Upper lobe of left lung (tissue), 4 donors: ENCODE results near the gene ZCCHC7.

Source experiments
- EP300 ChIP-seq, 4 donors: sonication (generic); formaldehyde crosslinking; IDR thresholded peaks; one replicate each; pipeline ENCODE4 v1.5.1; 2017; ENCODE audit warnings: antibody characterized with exemption in 4 of 4, control low read depth in 2 of 4
- POLR2A ChIP-seq, 4 donors: fragments of 450-650 bp; IDR thresholded peaks; one replicate each; pipeline ENCODE4 v1.5.1; 2016 to 2017; ENCODE audit warnings: antibody characterized with exemption in 4 of 4, mild to moderate bottlenecking in 2 of 4

DNA sequence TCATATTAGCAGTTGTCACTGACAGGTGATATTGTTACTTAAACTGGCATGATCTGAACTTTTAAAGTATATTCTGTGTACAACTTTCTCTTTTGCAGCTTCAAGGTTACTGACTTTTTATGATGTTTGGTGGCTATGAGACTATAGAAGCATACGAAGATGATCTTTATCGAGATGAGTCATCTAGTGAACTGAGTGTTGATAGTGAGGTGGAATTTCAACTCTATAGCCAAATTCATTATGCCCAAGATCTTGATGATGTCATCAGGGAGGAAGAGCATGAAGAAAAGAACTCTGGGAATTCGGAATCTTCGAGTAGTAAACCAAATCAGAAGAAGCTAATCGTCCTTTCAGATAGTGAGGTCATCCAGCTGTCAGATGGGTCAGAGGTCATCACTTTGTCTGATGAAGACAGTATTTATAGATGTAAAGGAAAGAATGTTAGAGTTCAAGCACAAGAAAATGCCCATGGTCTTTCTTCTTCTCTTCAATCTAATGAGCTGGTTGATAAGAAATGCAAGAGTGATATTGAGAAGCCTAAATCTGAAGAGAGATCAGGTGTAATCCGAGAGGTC is 5.9 kb downstream of the ZCCHC7 start:
- no peak for TF ChIP-seq POLR2A (IDR thresholded peaks at IDR 0.05)
- TF ChIP-seq EP300 (IDR thresholded peaks at IDR 0.05): no peak
